ENCODE measurements around the gene GAL3ST2.
A peak's percentile ranks its signal among the peaks of the same experiment; 100 is the strongest.

GRCh38 chr2:241734467-241735208 is 42.0 kb upstream of the GAL3ST2 start, which contains the start of gene D2HGDH:
- TF ChIP-seq CTCF (IDR thresholded peaks at IDR 0.05) (no peak), POLR2A (IDR thresholded peaks at IDR 0.05) (peak; percentile 79)
